ENCODE measurements around the gene OPCML. TPM values are rescaled to one million over a fixed set of nuclear protein-coding genes. Genes with fewer than 3 reads are reported as not detected.

Gene OPCML
- total RNA-seq, 1 experiment from 2014 or later = 0.94 TPM

GRCh38 chr11:132848336-132848735 lies 684.0 kb downstream of the OPCML start:
- H2AK5ac ChIP-seq (ENCODE audit: insufficient read length, low read length) = no peak overlapping the region
- H3K79me1 ChIP-seq (ENCODE audit: insufficient read depth, low read depth, low read length, poor library complexity, severe bottlenecking) = no peaks in the 10 kb centered on the region
- H3K4me2 ChIP-seq (ENCODE audit: insufficient read depth, insufficient read length, low read length) = no peak overlapping the region
- no peaks in the 10 kb centered on the region for H4K20me1 ChIP-seq (ENCODE audit: control insufficient read depth, insufficient read depth, insufficient read length)
- H4K91ac ChIP-seq (ENCODE audit: insufficient read length, low read depth, low read length) = no peak overlapping the region
- TF ChIP-seq CTCF (conservative IDR thresholded peaks at IDR 0.05) = no peak
- H2AFZ ChIP-seq (ENCODE audit: low read length) = no peak overlapping the region
- no peaks in the 10 kb centered on the region for H3K27me3 ChIP-seq (ENCODE audit: insufficient read depth, low read length)
- H2BK15ac ChIP-seq (ENCODE audit: low read depth, low read length) = no peak overlapping the region
- H2BK12ac ChIP-seq (ENCODE audit: insufficient read length, low read depth, low read length) = no peak overlapping the region
- H3K79me2 ChIP-seq (ENCODE audit: insufficient read depth, low read length) = no peaks in the 10 kb centered on the region
- H3K23ac ChIP-seq (ENCODE audit: insufficient read length, low read depth, low read length) = no peak overlapping the region
- Mint-ChIP-seq H3K27ac (no peak overlapping the region), H3K27me3 (ENCODE audit: low read depth) (no peaks in the 10 kb centered on the region), H3K36me3 (ENCODE audit: insufficient read depth in 1 of 3, low read depth in 3 of 3) (no peaks in the 10 kb centered on the region), H3K4me3 (no peak overlapping the region), H3K9me3 (no peaks in the 10 kb centered on the region), H3K4me1 (peaks cover 7 to 9% of the 10 kb centered on the region in 2 experiments; a peak in 2 of 4 replicates)
- no peaks in the 10 kb centered on the region for H3K4me1 ChIP-seq (ENCODE audit: insufficient read depth, low read length)
- H3K18ac ChIP-seq (ENCODE audit: insufficient read length, low read depth, low read length) = no peak overlapping the region
- H4K8ac ChIP-seq (replicated peaks; ENCODE audit: insufficient read length, low read depth, low read length) = no peak overlapping the region
- H3K23me2 ChIP-seq (ENCODE audit: insufficient read length, low read depth, low read length, poor library complexity, severe bottlenecking) = no peaks in the 10 kb centered on the region
- no peak overlapping the region for H3T11ph ChIP-seq (ENCODE audit: low read length)
- no peak overlapping the region for H2BK5ac ChIP-seq (ENCODE audit: insufficient read length, low read length)
- H3K14ac ChIP-seq (ENCODE audit: insufficient read depth, low read length) = no peak overlapping the region
- no peak overlapping the region for H3K9ac ChIP-seq (ENCODE audit: extremely low read depth, insufficient read length, low read length)
- no peak overlapping the region for H3K27ac ChIP-seq (ENCODE audit: insufficient read length, low read depth, low read length)
- H4K5ac ChIP-seq (ENCODE audit: insufficient read length, low read depth, low read length) = no peak overlapping the region
- no peak overlapping the region for H2BK20ac ChIP-seq (ENCODE audit: low read depth, low read length, poor library complexity, severe bottlenecking)
- H3K4ac ChIP-seq (ENCODE audit: low read depth, low read length) = no peak overlapping the region
- no peaks in the 10 kb centered on the region for H3K9me3 ChIP-seq (ENCODE audit: control insufficient read depth, low read depth, low read length)
- WGBS (ENCODE audit: extremely low coverage, insufficient read length, low lambda C conversion rate) = no CpG with 5 or more reads among the region's 2 CpGs
- H2BK120ac ChIP-seq (ENCODE audit: low read depth, low read length, poor library complexity, severe bottlenecking) = no peak overlapping the region
- DNase-seq = no peak
- H3K56ac ChIP-seq (ENCODE audit: insufficient read length, low read depth, low read length) = no peak overlapping the region

Data from H9 (cell line).